HCT116 (cell line): ENCODE measurements around the gene STRN3.

Experiments
- ATF3 ChIP-seq: IDR thresholded peaks from 2 replicates; pipeline ENCODE4 v1.6.1; 2012
- CTCF ChIP-seq, 3 experiments: fragments of 200-600 bp in 1 of 3; sonication (generic) in 1 of 3; IDR thresholded peaks in 2 of 3; conservative IDR thresholded peaks in 1 of 3; 2 replicates each; pipeline ENCODE4 v1.5.1; 2012 to 2017; ENCODE audit warnings: low read depth in 2 of 3, low read length in 2 of 3, antibody characterized with exemption in 1 of 3, borderline replicate concordance in 1 of 3, control low read depth in 1 of 3, mild to moderate bottlenecking in 1 of 3, mixed read lengths in 1 of 3, mixed run types in 1 of 3, moderate library complexity in 1 of 3; ENCODE audit not compliant: insufficient read depth in 1 of 3
- EZH2 ChIP-seq: fragments of 200-600 bp; sonication (generic); IDR thresholded peaks from 2 replicates; pipeline ENCODE4 v1.6.1; 2017; ENCODE audit warnings: antibody characterized with exemption, mixed run types
- EZH2phosphoT487 ChIP-seq: fragments of 200-600 bp; IDR thresholded peaks from 2 replicates; pipeline ENCODE4 v1.6.1; 2018; ENCODE audit warnings: antibody characterized with exemption, borderline replicate concordance
- POLR2A ChIP-seq: IDR thresholded peaks from 2 replicates; pipeline ENCODE4 v1.7.0; 2011; ENCODE audit warnings: borderline replicate concordance; ENCODE audit not compliant: insufficient read depth, insufficient read length; ENCODE audit errors: extremely low read depth
- POLR2AphosphoS5 ChIP-seq: IDR thresholded peaks from 2 replicates; pipeline ENCODE4 v1.6.1; 2011; ENCODE audit warnings: mild to moderate bottlenecking, low read depth, low read length, moderate library complexity
- REST ChIP-seq: IDR thresholded peaks from 2 replicates; pipeline ENCODE4 v1.6.1; 2012; ENCODE audit warnings: low read depth
- SIN3A ChIP-seq: IDR thresholded peaks from 2 replicates; pipeline ENCODE4 v1.6.1; 2012; ENCODE audit warnings: low read depth
- SP1 ChIP-seq: IDR thresholded peaks from 2 replicates; pipeline ENCODE4 v1.6.1; 2012; ENCODE audit warnings: low read depth
- TCF7L2 ChIP-seq: IDR thresholded peaks from 2 replicates; pipeline ENCODE4 v1.7.0; 2011; ENCODE audit warnings: borderline replicate concordance, inconsistent platforms; ENCODE audit not compliant: insufficient read depth, insufficient read length; ENCODE audit errors: extremely low read depth

GRCh38 chr14:30999038-30999773, 27.0 kb downstream of the STRN3 start:
- TF ChIP-seq CTCF (IDR thresholded peaks at IDR 0.05 in 2 of 3, conservative IDR thresholded peaks at IDR 0.05 in 1 of 3; ENCODE audit: borderline replicate concordance in 1 of 3, insufficient read depth in 1 of 3, low read depth in 2 of 3, low read length in 2 of 3) = no peak
- no peak for TF ChIP-seq POLR2AphosphoS5
- no peak for TF ChIP-seq POLR2A
- TF ChIP-seq EZH2phosphoT487 = no peak
- TF ChIP-seq SP1 = no peak
- no peak for TF ChIP-seq SIN3A
- no peak for TF ChIP-seq EZH2
- TF ChIP-seq TCF7L2 = no peak
- no peak for TF ChIP-seq ATF3
- no peak for TF ChIP-seq REST
